ENCODE data around the gene B3GAT3. TPM values are rescaled to one million over a fixed set of nuclear protein-coding genes. Genes with fewer than 3 reads are reported as not detected.

B3GAT3 gene
- total and polyA plus RNA-seq, 2 of the 8 experiments (the other 6 are each of a cell fraction or from before 2014, with no cell fraction given) = 28.0 to 39.0 TPM

GRCh38 chr11:62566247-62566646, 55.5 kb downstream of the B3GAT3 start:
- Histone ChIP-seq H2AK5ac (ENCODE audit: low read depth, low read length) (no peak overlapping the region), H3K56ac (replicated peaks; ENCODE audit: insufficient read length, low read depth, low read length) (no peak overlapping the region), H3K14ac (ENCODE audit: insufficient read length) (no peak overlapping the region), H3K4me3 (ENCODE audit: extremely low read depth in 1 of 4, insufficient read depth in 2 of 4, low read depth in 3 of 4, low read length in 4 of 4) (no peak overlapping the region), H2BK15ac (ENCODE audit: low read length) (no peak overlapping the region), H3K36me3 (ENCODE audit: control insufficient read depth in 2 of 4, insufficient read depth in 4 of 4, low read length in 3 of 4) (peaks cover 43 to 84% (median 66%) of the 10 kb centered on the region in 4 experiments), H4K91ac (replicated peaks; ENCODE audit: insufficient read length, low read length) (no peak overlapping the region), H3K79me1 (ENCODE audit: low read depth, low read length) (no peaks in the 10 kb centered on the region; the same call in 1 of the 2 replicates), H3K27ac (ENCODE audit: low read depth, low read length) (no peak overlapping the region), H4K8ac (ENCODE audit: extremely low read depth, insufficient read depth, low read length) (no peak overlapping the region), H3K23ac (ENCODE audit: insufficient read length) (no peak overlapping the region), H2AFZ (ENCODE audit: low read length) (no peak overlapping the region), H4K20me1 (replicated peaks in 1 of 2; ENCODE audit: control insufficient read depth in 1 of 2, insufficient read depth in 2 of 2, low read length in 2 of 2) (peaks cover 18 to 36% of the 10 kb centered on the region in 2 experiments), H4K5ac (ENCODE audit: insufficient read length, low read depth, low read length) (no peak overlapping the region), H2BK120ac (replicated peaks; ENCODE audit: low read depth, low read length) (no peak overlapping the region), H3K79me2 (ENCODE audit: control insufficient read depth in 1 of 2, insufficient read depth in 2 of 2, low read length in 2 of 2) (peaks cover 0 to 52% of the 10 kb centered on the region in 2 experiments; a peak in 2 of 4 replicates), H2BK5ac (ENCODE audit: low read depth, low read length) (no peak overlapping the region), H3K9ac (replicated peaks in 1 of 4; ENCODE audit: extremely low read depth in 1 of 4, low read depth in 3 of 4, low read length in 3 of 4) (no peak overlapping the region), H3K23me2 (ENCODE audit: low read depth, low read length) (no peaks in the 10 kb centered on the region), H2BK12ac (ENCODE audit: low read depth, low read length) (no peak overlapping the region), H3K27me3 (replicated peaks in 1 of 4; ENCODE audit: control insufficient read depth in 3 of 4, extremely low read depth in 1 of 4, insufficient read depth in 3 of 4, low read length in 3 of 4) (no peaks in the 10 kb centered on the region), H3K4me2 (ENCODE audit: insufficient read depth in 1 of 2, low read depth in 2 of 2, low read length in 2 of 2) (no peak overlapping the region), H3K4me1 (replicated peaks in 1 of 4; ENCODE audit: control insufficient read depth in 3 of 4, insufficient read depth in 4 of 4, low read length in 3 of 4) (peaks cover 0 to 6% (median 1%) of the 10 kb centered on the region in 4 experiments; a peak in 2 of 7 replicates), H3K9me3 (ENCODE audit: insufficient read depth in 2 of 2, low read depth in 1 of 2, low read length in 1 of 2) (no peaks in the 10 kb centered on the region), H3K4ac (replicated peaks; ENCODE audit: insufficient read length, low read depth, low read length) (no peak overlapping the region), H3K18ac (ENCODE audit: extremely low read depth, low read length) (no peak overlapping the region), H2BK20ac (ENCODE audit: low read length) (no peak overlapping the region)
- ChIA-PET CTCF (ENCODE audit: partially characterized antibody) (interaction anchor here (0.6 to 3.2 kb wide), 10 partner anchors 21 to 185 kb away, joined by 3 to 17 read pairs (median 4); partner anchors contain the start of gene TUT1), POLR2A (ENCODE audit: partially characterized antibody) (interaction anchor here (0.6 to 20.7 kb wide), 8 partner anchors 3 to 179 kb away, joined by 3 to 336 read pairs (median 4); partner anchors contain the start of genes EEF1G and TUT1)
- FAIRE-seq (no peak), DNase-seq (ENCODE audit: low read depth in 1 of 2, low spot score in 2 of 2) (no peak)
- 98% methylated on average over 8 of the region's 8 CpGs; no CpG with 5 or more reads in 1 of the 2 experiments for WGBS, 2 experiments (ENCODE audit: extremely low coverage in 1 of 2, insufficient coverage in 1 of 2, insufficient read length in 1 of 2, insufficient replicate concordance in 2 of 2, low coverage in 1 of 2, low lambda C conversion rate in 2 of 2, missing lambda C conversion rate in 1 of 2)
- TF ChIP-seq CBX8 (IDR thresholded peaks at IDR 0.05; ENCODE audit: borderline replicate concordance, low read depth, low read length) (no peak), SIRT6 (IDR thresholded peaks at IDR 0.05; ENCODE audit: low read length) (no peak), RNF2 (IDR thresholded peaks at IDR 0.05; ENCODE audit: borderline replicate concordance, low read depth, low read length, missing control alignments, poor library complexity, severe bottlenecking) (no peak), CBX5 (IDR thresholded peaks at IDR 0.05; ENCODE audit: low read depth, low read length) (no peak), HDAC2 (IDR thresholded peaks at IDR 0.05; ENCODE audit: borderline replicate concordance in 1 of 2, low read depth in 2 of 2, low read length in 2 of 2) (no peak), GTF2F1 (IDR thresholded peaks at IDR 0.05; ENCODE audit: borderline replicate concordance, low read depth, low read length) (no peak), JUND (IDR thresholded peaks at IDR 0.05; ENCODE audit: low read length) (no peak), CHD2 (IDR thresholded peaks at IDR 0.05; ENCODE audit: low read length) (no peak), BRCA1 (IDR thresholded peaks at IDR 0.05; ENCODE audit: low read depth, low read length) (no peak), SP4 (IDR thresholded peaks at IDR 0.05; ENCODE audit: low read length) (no peak), CHD1 (IDR thresholded peaks at IDR 0.05; ENCODE audit: low read depth, low read length) (no peak), RFX5 (IDR thresholded peaks at IDR 0.05; ENCODE audit: borderline replicate concordance, low read depth, low read length) (no peak), TAF7 (optimal IDR thresholded peaks at IDR 0.05; ENCODE audit: borderline replicate concordance, low read depth, low read length) (no peak), POLR2AphosphoS5 (IDR thresholded peaks at IDR 0.05; ENCODE audit: low read depth, low read length) (no peak)

All from H1 (cell line).